Left lobe of liver (tissue), 2 donors: Measurements from ENCODE around the gene TTC39A. TPM values are rescaled to one million over a fixed set of nuclear protein-coding genes. Genes with fewer than 3 reads are reported as not detected.
A peak's percentile ranks its signal among the peaks of the same experiment; 100 is the strongest.

ENCODE experiments used
- ATAC-seq: fragments of 200-7000 bp; cut with Tn5 transposase; one replicate; pipeline ENCODE4 v1.9.1; 2020; ENCODE audit warnings: mild to moderate bottlenecking, moderate library complexity
- DNase-seq: peaks from one replicate; pipeline ENCODE4 v3.0.0-alpha.2; 2020; ENCODE audit warnings: low spot score
- total RNA-seq: library from RNA; stranded (reverse); gene quantifications from one replicate; pipeline ENCODE4 v1.2.1, GENCODE V29; 2021
- donor health status: DM: no; HTN: no; CAD: no; lungs with moderate emphysema.
- donor health status: DM: no; HTN: yes; CAD: no.

The TTC39A gene
- total RNA-seq, result 2.7 TPM

- peak; percentile 8 for ATAC-seq
Observed at GRCh38 chr1:51330331-51331201, at the start of gene TTC39A. TTC39A (minus strand) TSS chr1:51330562; CDS start chr1:51330477, 85 bp downstream.

GRCh38 chr1:51378871-51379270 is 48.5 kb upstream of the TTC39A start:
- no peak for DNase-seq
- no peak for ATAC-seq

More at GRCh38 chr1:51330331-51331201, at the start of gene TTC39A:
- DNase-seq, result no peak

GRCh38 chr1:51373898-51374297 is 43.5 kb upstream of the TTC39A start:
- DNase-seq (no peak), ATAC-seq (no peak)

GRCh38 chr1:51372561-51372960 is 42.2 kb upstream of the TTC39A start:
- DNase-seq (no peak), ATAC-seq (no peak)

- no peak for ATAC-seq
Observed at GRCh38 chr1:51369171-51369570, 38.8 kb upstream of the TTC39A start.

GRCh38 chr1:51365774-51366173 is 35.4 kb upstream of the TTC39A start:
- ATAC-seq, result no peak
- no peak for DNase-seq

More at GRCh38 chr1:51369171-51369570, 38.8 kb upstream of the TTC39A start:
- no peak for DNase-seq

- ATAC-seq, result no peak
- no peak for DNase-seq
Observed at GRCh38 chr1:51359879-51360278, 29.5 kb upstream of the TTC39A start.

- DNase-seq, result no peak
- no peak for ATAC-seq
Observed at GRCh38 chr1:51355382-51355781, 25.0 kb upstream of the TTC39A start.

GRCh38 chr1:51354416-51354815 is 24.1 kb upstream of the TTC39A start:
- ATAC-seq, result no peak
- DNase-seq, result no peak

GRCh38 chr1:51351907-51352306 is 21.5 kb upstream of the TTC39A start:
- DNase-seq (no peak), ATAC-seq (no peak)

GRCh38 chr1:51349862-51350261 is 19.5 kb upstream of the TTC39A start:
- DNase-seq (no peak), ATAC-seq (no peak)

GRCh38 chr1:51348147-51348527 is 17.8 kb upstream of the TTC39A start:
- ATAC-seq (no peak), DNase-seq (no peak)

GRCh38 chr1:51347398-51348146 is 17.2 kb upstream of the TTC39A start:
- DNase-seq, result no peak
- ATAC-seq, result no peak

GRCh38 chr1:51346086-51346942 is 16.0 kb upstream of the TTC39A start:
- DNase-seq (peak; percentile 33), ATAC-seq (peak; percentile 4)

GRCh38 chr1:51345300-51345687 is 14.9 kb upstream of the TTC39A start:
- DNase-seq (peak; percentile 44), ATAC-seq (peak; percentile 10)

- ATAC-seq (peak; percentile 83), DNase-seq (no peak)
Observed at GRCh38 chr1:51344602-51345299, 14.4 kb upstream of the TTC39A start.

GRCh38 chr1:51344276-51344601 is 13.9 kb upstream of the TTC39A start:
- no peak for DNase-seq
- ATAC-seq, result no peak

- ATAC-seq (no peak), DNase-seq (no peak)
Observed at GRCh38 chr1:51343624-51344023, 13.3 kb upstream of the TTC39A start.

GRCh38 chr1:51342591-51343206 is 12.3 kb upstream of the TTC39A start:
- ATAC-seq (no peak), DNase-seq (peak; percentile 31)

- DNase-seq (no peak), ATAC-seq (no peak)
Observed at GRCh38 chr1:51341876-51342496, 11.6 kb upstream of the TTC39A start.
